Activated CD8-positive, alpha-beta T cell treated with anti-CD3 and anti-CD28 coated beads, Interleukin-2, amount 10 ng/mL, durations not matched to agents 7 days and 5 days (primary cell): ENCODE results near the gene PAIP2. TPM values are rescaled to one million over a fixed set of nuclear protein-coding genes. Genes with fewer than 3 reads are reported as not detected.
A peak's percentile ranks its signal among the peaks of the same experiment; 100 is the strongest.

ENCODE experiments used
- ATAC-seq: fragments of 150-1000 bp; cut with Tn5 transposase; one replicate; pipeline ENCODE4 v1.10.0; 2021; ENCODE audit warnings: moderate library complexity
- CTCF ChIA-PET: fragments of 350-600 bp; sonication (Branson Sonifier 250); formaldehyde crosslinking; loops from one replicate; lab custom pipeline; 2021; ENCODE audit warnings: antibody characterized with exemption; lab: Charles Lee
- POLR2A ChIA-PET: fragments of 350-600 bp; sonication (Branson Sonifier 250); formaldehyde crosslinking; loops from one replicate; lab custom pipeline; 2021; ENCODE audit warnings: antibody characterized with exemption; lab: Charles Lee
- DNase-seq: peaks from one replicate; pipeline ENCODE4 v3.0.0-alpha.2; 2020
- H3K27ac Mint-ChIP-seq: one replicate; pipeline ENCODE4 v1.8.0; 2021; ENCODE audit warnings: mild to moderate bottlenecking, mixed read lengths
- H3K27me3 Mint-ChIP-seq: one replicate; pipeline ENCODE4 v1.8.0; 2021; ENCODE audit warnings: low read depth, mixed read lengths
- H3K36me3 Mint-ChIP-seq: one replicate; pipeline ENCODE4 v1.8.0; 2021; ENCODE audit warnings: low read depth, mixed read lengths
- H3K4me1 Mint-ChIP-seq: one replicate; pipeline ENCODE4 v1.8.0; 2021; ENCODE audit warnings: low read depth, mixed read lengths
- H3K4me3 Mint-ChIP-seq: one replicate; pipeline ENCODE4 v1.8.0; 2021; ENCODE audit warnings: mild to moderate bottlenecking, mixed read lengths
- H3K9me3 Mint-ChIP-seq: one replicate; pipeline ENCODE4 v1.8.0; 2022; ENCODE audit warnings: mixed read lengths; ENCODE audit not compliant: insufficient read depth
- total RNA-seq, 2 experiments: library from RNA; stranded (reverse); gene quantifications; one replicate each; pipeline ENCODE4 v1.2.3, GENCODE V29; 2021

PAIP2 gene
- total RNA-seq, 2 experiments from 2014 or later, result 90.7 to 93.5 TPM

DNA sequence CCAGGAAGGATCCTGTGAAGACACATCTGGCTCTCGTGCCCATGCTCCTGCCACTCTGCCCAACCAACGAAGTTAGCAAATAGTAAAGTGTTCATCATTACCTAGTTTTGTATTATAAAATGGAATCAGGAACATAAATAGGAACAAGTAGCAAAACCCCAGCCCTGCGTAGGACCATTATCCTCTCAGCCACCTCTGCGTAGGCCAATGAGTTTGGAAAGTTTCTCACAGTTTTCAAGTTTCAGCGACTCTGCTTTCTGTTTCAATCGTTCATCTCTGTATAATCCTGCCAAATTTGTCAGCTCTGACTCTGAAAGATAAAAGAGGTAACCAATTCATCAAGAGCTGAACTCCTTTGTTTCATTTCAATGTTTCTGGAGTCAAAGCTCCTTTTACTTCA is 72.3 kb downstream of the PAIP2 start:
- H3K27me3 Mint-ChIP-seq, result no peaks in the 10 kb centered on the region
- peak overlapping the region; percentile 30 for H3K27ac Mint-ChIP-seq
- ChIA-PET POLR2A (interaction anchor here (0.8 to 1.6 kb wide), 7 partner anchors 8 to 152 kb away, joined by 3 to 6 read pairs (median 3); partner anchors contain the start of genes PAIP2 and SPATA24), CTCF (interaction anchor here (0.9 to 18.4 kb wide), 9 partner anchors 9 to 220 kb away, joined by 3 to 538 read pairs (median 3); partner anchors contain the start of genes PAIP2 and SPATA24)
- DNase-seq (no peak), ATAC-seq (no peak)
- no peak overlapping the region for H3K4me3 Mint-ChIP-seq
- no peaks in the 10 kb centered on the region for H3K9me3 Mint-ChIP-seq
- peaks cover 9% of the 10 kb centered on the region for H3K36me3 Mint-ChIP-seq
- peaks cover 58% of the 10 kb centered on the region for H3K4me1 Mint-ChIP-seq

DNA sequence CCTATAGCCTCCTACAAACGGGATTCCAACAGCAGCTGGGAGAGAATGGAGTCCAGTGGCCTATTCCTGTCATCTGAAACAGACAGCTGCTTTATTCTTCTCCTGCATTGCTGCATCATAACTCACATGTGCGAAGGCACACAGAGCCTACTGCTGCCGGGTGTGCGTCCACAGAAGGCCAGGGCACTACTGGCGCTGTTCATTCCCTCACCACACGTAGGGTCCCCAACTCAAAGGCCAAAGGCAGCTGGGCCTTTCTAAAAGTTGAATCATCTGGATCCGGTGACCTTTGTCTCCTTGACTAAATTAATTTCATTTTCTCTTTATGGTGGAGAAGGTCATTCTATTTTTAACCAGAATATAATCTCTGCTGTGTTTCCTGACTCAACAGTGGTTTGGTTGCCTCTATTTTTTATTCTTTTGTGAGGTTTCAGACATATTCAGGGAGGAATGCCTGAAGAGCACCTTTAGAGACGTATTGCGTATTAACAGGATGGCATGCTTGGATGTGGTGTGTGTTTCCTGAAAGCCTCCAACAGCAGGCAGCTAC is 73.0 kb downstream of the PAIP2 start:
- peaks cover 9% of the 10 kb centered on the region for H3K36me3 Mint-ChIP-seq
- peak overlapping the region; percentile 80 for H3K27ac Mint-ChIP-seq
- H3K27me3 Mint-ChIP-seq, result no peaks in the 10 kb centered on the region
- H3K4me3 Mint-ChIP-seq, result peak overlapping the region; percentile 32
- ChIA-PET POLR2A (interaction anchor here (0.9 to 1.6 kb wide), 6 partner anchors 8 to 151 kb away, joined by 3 to 6 read pairs (median 3); partner anchors contain the start of genes PAIP2 and SPATA24), CTCF (interaction anchor here (0.6 to 18.4 kb wide), 9 partner anchors 8 to 219 kb away, joined by 3 to 538 read pairs (median 4); partner anchors contain the start of gene SPATA24)
- no peaks in the 10 kb centered on the region for H3K9me3 Mint-ChIP-seq
- ATAC-seq (no peak), DNase-seq (no peak)
- H3K4me1 Mint-ChIP-seq, result peaks cover 58% of the 10 kb centered on the region

DNA sequence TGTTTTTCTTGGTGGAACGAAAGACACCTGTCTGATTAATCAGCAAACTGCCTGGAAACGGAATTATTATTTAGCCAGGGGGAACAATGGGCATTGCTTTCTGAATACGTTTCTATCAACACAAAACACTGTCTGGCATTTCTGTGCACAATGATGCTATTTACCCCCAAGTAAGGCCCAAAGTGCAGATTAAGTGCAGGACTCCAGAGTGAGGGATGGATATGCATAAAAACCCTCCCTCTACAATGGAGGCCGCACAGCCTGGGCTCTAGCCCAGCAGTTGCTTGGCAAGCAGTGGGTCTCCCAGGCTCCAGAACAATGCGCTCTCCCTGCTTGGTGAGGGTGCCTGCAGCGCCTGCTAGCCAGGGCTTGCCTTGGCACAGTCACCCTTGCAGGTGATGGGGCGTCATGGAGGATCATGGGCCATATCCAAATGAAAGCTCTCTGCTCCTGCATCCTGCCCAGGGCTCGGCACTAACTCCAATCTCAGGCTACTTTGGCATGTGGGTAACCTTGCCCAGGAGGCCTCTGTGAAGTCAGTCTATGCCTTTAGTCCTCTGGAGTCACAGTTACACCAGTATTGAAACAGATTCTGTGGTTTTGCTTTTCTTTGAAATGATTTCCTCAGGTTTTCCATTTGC is 73.7 kb downstream of the PAIP2 start:
- H3K27me3 Mint-ChIP-seq, result no peaks in the 10 kb centered on the region
- CTCF ChIA-PET, result interaction anchor here (0.6 to 18.4 kb wide), 7 partner anchors 12 to 160 kb away, joined by 3 to 538 read pairs (median 4); partner anchors contain the start of genes PROB1 and SPATA24
- H3K27ac Mint-ChIP-seq, result peak overlapping the region; percentile 80
- peak overlapping the region; percentile 34 for H3K4me3 Mint-ChIP-seq
- ATAC-seq (peak; percentile 84), DNase-seq (peak; percentile 43)
- POLR2A ChIA-PET, result interaction anchor here (0.8 to 1.8 kb wide), 8 partner anchors 9 to 151 kb away, joined by 3 to 9 read pairs (median 3); partner anchors contain the start of genes MATR3 and SPATA24
- peaks cover 58% of the 10 kb centered on the region for H3K4me1 Mint-ChIP-seq
- H3K36me3 Mint-ChIP-seq, result peaks cover 9% of the 10 kb centered on the region
- no peaks in the 10 kb centered on the region for H3K9me3 Mint-ChIP-seq

DNA sequence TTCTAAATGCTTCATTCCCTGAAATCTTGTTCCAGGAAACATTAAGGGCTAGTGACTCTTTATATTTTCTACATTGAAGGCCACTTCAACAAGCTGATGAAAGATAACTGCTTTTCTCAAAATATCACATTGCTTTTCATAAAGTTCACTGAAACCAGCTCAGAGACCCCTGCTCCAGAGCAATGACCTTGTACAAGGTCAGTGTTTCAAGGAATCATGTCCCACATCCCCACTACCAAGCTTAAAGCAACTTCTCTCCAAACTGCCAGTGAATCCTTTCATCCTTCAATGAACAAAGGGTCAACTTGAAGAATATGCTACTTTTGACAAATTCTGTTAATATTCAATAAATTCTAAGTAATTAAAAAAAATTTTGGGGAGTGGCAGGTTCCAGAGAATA is 74.2 kb downstream of the PAIP2 start:
- CTCF ChIA-PET, result interaction anchor here (1.1 to 18.4 kb wide), 4 partner anchors 12 to 159 kb away, joined by 3 to 538 read pairs (median 6); partner anchors contain the start of genes PROB1 and SPATA24
- Mint-ChIP-seq H3K36me3 (peaks cover 9% of the 10 kb centered on the region), H3K4me1 (peaks cover 58% of the 10 kb centered on the region), H3K27me3 (no peaks in the 10 kb centered on the region), H3K9me3 (no peaks in the 10 kb centered on the region), H3K4me3 (peak overlapping the region; percentile 34), H3K27ac (peak overlapping the region; percentile 80)
- ATAC-seq (peak; percentile 28), DNase-seq (no peak)
- POLR2A ChIA-PET, result interaction anchor here (0.8 to 1.8 kb wide), 6 partner anchors 10 to 148 kb away, joined by 3 to 9 read pairs (median 3); partner anchors contain the start of gene MATR3

GRCh38 chr5:139416651-139417050 is 75.0 kb downstream of the PAIP2 start:
- no peak for ATAC-seq
- Mint-ChIP-seq H3K4me1 (peaks cover 58% of the 10 kb centered on the region), H3K9me3 (no peaks in the 10 kb centered on the region), H3K27ac (peak overlapping the region; percentile 37), H3K4me3 (no peak overlapping the region), H3K27me3 (no peaks in the 10 kb centered on the region), H3K36me3 (peaks cover 9% of the 10 kb centered on the region)
- ChIA-PET POLR2A (interaction anchor here (1.2 to 1.8 kb wide), 3 partner anchors 9 to 147 kb away, joined by 3 to 9 read pairs (median 3); no protein-coding TSS in a partner anchor), CTCF (interaction anchor here (1.4 to 18.4 kb wide), 3 partner anchors 13 to 100 kb away, joined by 5 to 538 read pairs (median 7); partner anchors contain the start of genes PROB1 and SPATA24)
- DNase-seq, result no peak

GRCh38 chr5:139417214-139417613 is 75.6 kb downstream of the PAIP2 start:
- POLR2A ChIA-PET, result interaction anchor here (1.8 kb wide), 1 partner anchor 11 kb away, joined by 9 read pairs; no protein-coding TSS in a partner anchor
- CTCF ChIA-PET, result interaction anchor here (1.0 to 18.4 kb wide), 3 partner anchors 14 to 100 kb away, joined by 3 to 538 read pairs (median 3); no protein-coding TSS in a partner anchor
- ATAC-seq (no peak), DNase-seq (no peak)
- no peaks in the 10 kb centered on the region for H3K9me3 Mint-ChIP-seq
- H3K4me1 Mint-ChIP-seq, result peaks cover 59% of the 10 kb centered on the region
- H3K27ac Mint-ChIP-seq, result no peak overlapping the region
- no peaks in the 10 kb centered on the region for H3K27me3 Mint-ChIP-seq
- H3K4me3 Mint-ChIP-seq, result no peak overlapping the region
- peaks cover 9% of the 10 kb centered on the region for H3K36me3 Mint-ChIP-seq

GRCh38 chr5:139418793-139419192 is 77.1 kb downstream of the PAIP2 start:
- Mint-ChIP-seq H3K36me3 (peaks cover 10% of the 10 kb centered on the region), H3K4me1 (peaks cover 50% of the 10 kb centered on the region), H3K9me3 (no peaks in the 10 kb centered on the region), H3K27me3 (no peaks in the 10 kb centered on the region), H3K4me3 (no peak overlapping the region), H3K27ac (no peak overlapping the region)
- CTCF ChIA-PET, result interaction anchor here (2.0 to 18.4 kb wide), 3 partner anchors 12 to 146 kb away, joined by 8 to 538 read pairs (median 21); no protein-coding TSS in a partner anchor
- POLR2A ChIA-PET, result no interaction called here
- ATAC-seq (no peak), DNase-seq (no peak)

Other genes starting within 250 kb of the PAIP2 start
- gene SIL1, start 143.5 kb upstream of the PAIP2 start, total RNA-seq, result 10 to 100 TPM; 15.6 to 18.2 TPM
- gene MATR3, start 48.1 kb upstream of the PAIP2 start, total RNA-seq, result 100 to 1,000 TPM; 174 to 176 TPM
- 1 to 10 TPM; 1.2 to 1.5 TPM for gene SLC23A1, start 41.4 kb downstream of the PAIP2 start, total RNA-seq
- 10 to 100 TPM; 19.0 to 19.9 TPM for gene MZB1, start 48.1 kb downstream of the PAIP2 start, total RNA-seq
- gene PROB1, start 53.2 kb downstream of the PAIP2 start, total RNA-seq, result 1 to 10 TPM; 5.2 to 6.2 TPM
- gene SPATA24, start 62.2 kb downstream of the PAIP2 start, total RNA-seq, result 1 to 10 TPM; 3.8 to 4.0 TPM
- 1 to 10 TPM; 3.7 to 5.4 TPM for gene DNAJC18, start 97.7 kb downstream of the PAIP2 start, total RNA-seq
- gene ECSCR, start 120.9 kb downstream of the PAIP2 start, total RNA-seq, result not detected
- under 1 TPM; 0.32 to 0.65 TPM for gene SMIM33, start 129.2 kb downstream of the PAIP2 start, total RNA-seq
- 10 to 100 TPM; 64.9 to 67.4 TPM for gene STING1, start 140.9 kb downstream of the PAIP2 start, total RNA-seq
- gene UBE2D2, start 219.5 kb downstream of the PAIP2 start, total RNA-seq, result 100 to 1,000 TPM; 227 to 232 TPM